ENCODE data around the gene GAB4. TPM values are rescaled to one million over a fixed set of nuclear protein-coding genes. Genes with fewer than 3 reads are reported as not detected.
"Not testable (repeated sequence)": the region's sequence is repeated elsewhere in the genome, so short reads cannot be mapped to it uniquely, and the experiment has no call there.

GAB4 gene, protein sequence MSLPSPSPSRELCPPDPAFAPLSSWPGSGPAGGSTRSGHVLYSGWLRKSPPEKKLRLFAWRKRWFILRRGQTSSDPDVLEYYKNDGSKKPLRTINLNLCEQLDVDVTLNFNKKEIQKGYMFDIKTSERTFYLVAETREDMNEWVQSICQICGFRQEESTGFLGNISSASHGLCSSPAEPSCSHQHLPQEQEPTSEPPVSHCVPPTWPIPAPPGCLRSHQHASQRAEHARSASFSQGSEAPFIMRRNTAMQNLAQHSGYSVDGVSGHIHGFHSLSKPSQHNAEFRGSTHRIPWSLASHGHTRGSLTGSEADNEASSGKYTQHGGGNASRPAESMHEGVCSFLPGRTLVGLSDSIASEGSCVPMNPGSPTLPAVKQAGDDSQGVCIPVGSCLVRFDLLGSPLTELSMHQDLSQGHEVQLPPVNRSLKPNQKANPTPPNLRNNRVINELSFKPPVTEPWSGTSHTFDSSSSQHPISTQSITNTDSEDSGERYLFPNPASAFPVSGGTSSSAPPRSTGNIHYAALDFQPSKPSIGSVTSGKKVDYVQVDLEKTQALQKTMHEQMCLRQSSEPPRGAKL
- total RNA-seq, result 0.81 TPM

DNA sequence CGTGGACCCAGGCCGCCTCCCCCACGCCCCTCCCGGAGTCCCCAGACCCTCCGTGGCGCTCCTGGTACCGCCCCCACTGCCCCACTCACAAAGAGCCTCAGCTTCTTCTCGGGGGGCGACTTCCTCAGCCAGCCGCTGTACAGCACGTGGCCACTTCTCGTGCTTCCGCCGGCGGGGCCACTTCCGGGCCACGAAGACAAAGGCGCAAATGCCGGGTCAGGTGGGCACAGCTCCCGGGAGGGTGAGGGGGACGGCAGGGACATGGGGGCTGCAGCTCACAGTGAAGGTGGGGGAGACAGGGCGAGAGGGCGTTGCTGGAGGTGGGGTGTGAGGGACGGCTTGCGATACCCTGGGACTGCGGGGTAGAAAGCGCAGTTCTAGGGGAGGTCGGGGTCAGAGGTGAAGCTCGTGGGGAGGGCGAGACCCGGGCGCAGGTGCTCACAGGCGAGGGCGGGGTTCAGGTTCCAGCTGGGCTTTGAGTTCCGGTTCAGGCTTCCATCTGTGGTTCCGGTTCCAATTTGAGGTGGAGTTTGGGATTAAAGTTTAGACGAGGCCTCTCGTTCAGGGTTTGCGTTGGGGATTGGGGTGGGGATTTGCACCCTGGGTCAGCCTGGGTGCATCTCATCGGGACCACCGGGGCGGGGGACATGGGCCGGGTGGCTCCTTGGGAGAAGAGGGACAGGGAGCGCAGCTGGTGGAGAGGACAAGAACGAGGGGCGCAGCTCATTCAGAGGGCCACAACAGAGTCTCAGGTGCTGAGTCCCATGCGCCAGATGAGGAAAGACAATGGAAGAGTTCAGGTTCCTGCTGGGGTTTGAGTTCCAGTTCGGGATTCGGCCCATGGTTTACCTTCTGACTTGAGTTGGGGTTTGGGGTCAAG lies at the start of gene GAB4:
GAB4 (minus strand) TSS at position 371 of the 880 bp plus-strand sequence; CDS start at position 263, 108 bp downstream.
- no peak for DNase-seq (ENCODE audit: low read depth in 2 of 3, low spot score in 2 of 3)

DNA sequence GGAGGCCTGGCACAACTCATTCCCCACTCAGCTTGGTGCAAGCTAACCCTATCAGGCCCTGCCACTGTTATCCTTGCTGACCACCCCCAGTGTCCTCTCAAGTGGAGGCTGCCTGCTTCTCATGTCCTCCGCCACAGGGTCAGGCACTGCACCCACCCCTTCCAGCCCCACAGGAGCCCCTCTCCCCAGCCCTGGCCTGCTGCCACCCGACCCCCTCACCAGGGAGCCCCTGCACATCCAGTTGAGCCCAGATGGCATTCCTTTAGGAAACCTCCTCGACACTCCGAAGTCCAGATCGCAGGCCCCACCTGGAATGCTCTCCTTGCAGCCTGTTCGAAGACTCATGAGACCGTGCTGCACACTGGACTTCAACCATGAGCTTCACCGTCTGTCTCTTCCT lies 48.8 kb upstream of the GAB4 start:
- no peak for DNase-seq (ENCODE audit: low read depth in 2 of 3, low spot score in 2 of 3)

DNA sequence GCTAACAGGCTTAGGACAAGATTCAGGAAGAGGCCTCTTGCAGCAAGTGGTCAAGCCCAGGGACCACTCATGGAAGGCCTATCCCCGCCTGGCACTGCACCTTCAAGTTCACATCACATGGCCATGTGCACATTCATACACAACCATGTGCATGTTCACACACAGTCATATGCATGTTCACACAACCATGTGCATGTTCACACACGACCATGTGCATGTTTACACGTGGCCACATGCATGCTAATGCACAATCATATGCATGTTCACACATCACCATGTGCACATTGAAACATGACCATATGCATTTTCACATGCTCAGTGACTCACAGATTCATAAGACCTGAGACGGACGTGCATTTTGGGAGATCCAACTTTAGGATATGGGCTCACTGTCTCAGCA lies 48.0 kb upstream of the GAB4 start:
- DNase-seq (ENCODE audit: low read depth in 2 of 3, low spot score in 2 of 3), result no peak

DNA sequence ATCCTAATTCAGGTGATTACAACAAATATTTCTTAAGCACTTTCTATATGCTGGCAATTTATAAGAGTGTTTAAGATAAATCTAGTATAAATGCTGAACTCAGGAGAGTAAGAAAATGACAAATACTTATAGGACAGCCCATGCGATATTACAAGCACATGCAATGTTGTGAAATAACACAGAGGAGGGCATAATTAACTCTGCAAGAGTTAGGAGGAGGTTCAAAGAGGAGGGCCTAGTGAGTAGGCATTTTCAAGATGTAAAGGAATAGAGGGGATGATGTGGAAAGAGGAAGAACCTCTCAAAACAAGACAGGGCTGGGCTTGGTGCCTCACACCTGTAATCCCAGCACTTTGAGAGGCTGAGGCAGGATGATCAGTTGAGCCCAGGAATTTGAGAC lies 39.6 kb upstream of the GAB4 start:
- DNase-seq (ENCODE audit: low read depth in 2 of 3, low spot score in 2 of 3), result no peak

DNA sequence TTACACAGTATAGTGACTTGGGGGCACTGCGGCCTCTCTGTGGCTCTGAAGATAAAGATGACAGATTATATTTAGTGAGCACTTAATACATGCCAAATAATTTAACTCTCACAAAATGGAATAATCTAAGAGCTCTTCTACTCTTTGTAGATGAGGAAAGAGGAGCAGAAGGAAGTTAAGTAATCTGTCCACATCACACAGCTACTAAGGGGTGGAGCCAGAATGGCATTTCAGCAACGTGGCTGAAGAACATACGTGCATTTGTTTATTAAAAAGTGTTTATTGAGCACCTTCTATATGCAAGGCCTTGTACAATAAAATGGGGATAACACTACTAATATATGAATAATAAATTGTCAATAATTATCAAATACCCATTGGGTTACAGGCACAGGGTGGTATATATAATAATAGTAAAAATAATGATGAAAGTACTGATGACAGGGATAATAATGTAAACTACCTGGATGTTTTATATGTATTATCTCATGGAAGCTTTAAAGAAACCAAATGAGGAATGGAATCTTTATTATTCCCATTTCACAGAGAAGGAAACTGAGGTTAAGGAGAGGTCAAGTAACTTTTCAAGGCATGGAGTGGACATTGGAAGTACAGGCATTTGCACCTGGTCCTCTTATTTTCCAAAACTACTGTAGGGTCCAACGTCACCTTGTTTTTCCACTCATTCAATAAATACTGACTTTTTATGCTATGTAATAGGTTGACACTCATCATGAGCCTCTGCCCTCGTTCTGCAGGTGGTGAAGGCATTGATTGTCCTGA lies 38.7 kb upstream of the GAB4 start:
- DNase-seq (ENCODE audit: low read depth in 2 of 3, low spot score in 2 of 3), result no peak

DNA sequence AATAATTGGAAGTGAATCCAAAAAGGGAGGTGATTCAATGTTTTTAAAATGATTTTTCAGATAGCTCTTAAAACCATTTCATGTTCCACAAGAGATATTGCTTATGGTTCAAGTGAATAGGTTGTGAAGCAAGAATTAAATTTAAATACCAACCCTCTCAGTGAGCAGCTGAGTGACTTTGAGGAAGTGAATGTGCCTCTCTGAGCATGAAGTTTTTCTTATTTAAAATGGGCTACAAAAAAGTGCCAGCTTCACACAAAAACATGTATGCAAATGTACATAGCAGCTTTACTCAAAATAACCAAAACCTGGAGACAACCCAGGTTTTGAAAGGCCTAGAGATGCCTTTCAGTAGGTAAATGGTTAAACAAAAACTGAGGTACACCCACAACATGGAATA lies 35.5 kb upstream of the GAB4 start:
- DNase-seq (ENCODE audit: low read depth in 2 of 3, low spot score in 2 of 3), result no peak

DNA sequence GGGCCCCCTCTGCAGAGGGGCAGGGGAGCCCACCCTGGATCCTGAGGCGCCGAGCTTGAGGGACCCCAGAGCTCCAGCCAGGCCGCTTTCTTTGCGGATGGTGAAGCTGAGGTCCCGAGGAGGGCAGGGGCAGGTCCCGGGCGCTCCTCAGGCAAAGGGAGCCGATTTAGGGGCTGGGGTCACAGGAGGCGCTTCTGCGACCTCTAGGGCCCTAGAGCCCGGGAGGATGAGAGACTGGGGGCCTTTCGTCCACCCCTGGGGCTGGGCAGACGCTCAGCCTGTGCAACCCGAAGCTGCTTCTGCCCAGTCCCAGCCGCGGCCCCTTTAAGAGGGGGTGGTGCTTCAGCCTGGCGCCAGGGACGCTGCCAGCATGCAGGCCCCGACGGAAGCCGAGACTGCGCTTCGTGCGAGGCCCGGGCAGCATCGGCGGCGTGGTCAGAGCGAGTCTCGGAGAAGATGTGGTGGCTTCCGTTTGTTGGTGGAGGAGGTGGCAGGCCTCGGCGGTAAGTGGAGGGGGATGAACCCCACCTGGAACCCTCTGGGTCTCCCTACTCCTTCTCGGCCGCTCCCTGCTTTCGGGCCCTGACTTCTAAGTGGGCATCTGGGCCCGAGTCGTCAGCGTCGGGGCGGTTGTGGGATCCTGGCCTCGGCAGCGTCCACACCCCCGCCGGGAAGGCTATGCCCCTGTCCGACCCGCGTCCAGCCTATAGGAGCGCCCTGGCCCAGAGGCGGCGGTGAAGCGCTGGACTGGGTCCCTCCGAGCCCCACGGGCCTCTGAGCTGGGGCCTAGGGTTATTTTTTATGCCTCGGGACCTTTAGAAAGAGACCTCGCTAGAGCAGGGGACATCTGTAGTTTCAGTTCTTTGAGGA lies 29.1 kb upstream of the GAB4 start:
- not testable (repeated sequence) for DNase-seq (ENCODE audit: low read depth in 2 of 3, low spot score in 2 of 3)

DNA sequence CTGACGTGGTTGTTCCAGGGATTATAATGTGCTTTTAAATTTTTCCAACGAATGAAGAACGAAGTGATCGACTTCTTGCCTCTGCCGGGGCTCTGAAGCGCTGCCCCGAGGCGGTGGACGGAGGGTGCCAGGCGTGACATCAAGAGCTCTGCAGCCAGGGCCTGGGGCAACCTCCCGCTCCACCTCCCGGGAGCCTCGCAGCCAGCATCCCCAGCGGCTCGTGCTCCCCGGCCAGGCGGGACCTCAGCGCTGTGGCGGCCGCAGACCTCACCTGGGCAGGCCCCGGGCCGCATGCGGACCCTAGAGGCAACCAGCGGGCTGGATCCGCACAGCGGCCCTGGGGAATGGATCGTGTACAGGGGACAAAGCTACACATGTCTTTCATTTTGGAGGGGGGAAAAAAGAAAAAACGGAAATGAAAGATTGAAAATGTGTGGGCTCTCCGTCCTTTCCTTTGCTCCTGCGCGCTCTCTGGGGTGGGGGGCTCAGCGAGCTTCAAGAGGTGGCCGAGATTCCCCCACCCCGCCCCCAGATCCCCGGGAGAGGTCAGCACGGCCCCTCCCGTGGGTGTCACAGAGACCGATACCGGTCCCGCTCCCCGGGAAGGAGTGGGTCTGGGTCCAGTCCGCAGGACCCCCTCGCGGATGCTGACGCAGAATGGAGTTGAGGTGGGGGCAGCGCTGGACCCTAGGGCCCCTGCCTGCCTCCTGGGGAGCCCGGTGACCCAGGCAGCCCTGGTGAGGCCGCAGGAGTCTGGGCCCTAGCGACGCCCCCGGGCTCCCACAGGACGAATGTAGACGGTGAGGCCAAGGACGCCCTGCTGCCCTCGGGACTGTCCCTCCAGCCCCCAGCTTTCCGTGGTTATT lies 28.2 kb upstream of the GAB4 start:
- not testable (repeated sequence) for DNase-seq (ENCODE audit: low read depth in 2 of 3, low spot score in 2 of 3)

DNA sequence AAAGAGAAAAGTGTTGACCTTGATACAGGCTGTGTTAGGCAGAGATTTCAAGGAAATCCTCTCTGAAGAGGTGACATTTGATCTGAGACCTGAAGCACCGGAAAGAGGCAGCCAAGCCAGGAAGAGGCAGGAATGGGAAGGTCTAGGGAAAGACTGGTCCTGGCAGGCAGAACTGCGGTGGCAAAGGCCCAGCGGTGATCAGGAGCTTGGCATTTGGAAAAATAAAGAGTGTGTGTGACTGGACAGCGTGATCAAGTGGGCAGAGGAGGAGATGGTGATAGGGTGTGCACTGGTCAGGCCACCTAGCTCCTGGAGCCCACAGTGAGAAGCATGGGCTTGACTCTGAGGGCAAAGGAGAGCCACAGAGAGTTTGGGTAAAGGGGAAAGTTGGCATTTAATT lies 27.2 kb upstream of the GAB4 start:
- no peak for DNase-seq (ENCODE audit: low read depth in 2 of 3, low spot score in 2 of 3)

DNA sequence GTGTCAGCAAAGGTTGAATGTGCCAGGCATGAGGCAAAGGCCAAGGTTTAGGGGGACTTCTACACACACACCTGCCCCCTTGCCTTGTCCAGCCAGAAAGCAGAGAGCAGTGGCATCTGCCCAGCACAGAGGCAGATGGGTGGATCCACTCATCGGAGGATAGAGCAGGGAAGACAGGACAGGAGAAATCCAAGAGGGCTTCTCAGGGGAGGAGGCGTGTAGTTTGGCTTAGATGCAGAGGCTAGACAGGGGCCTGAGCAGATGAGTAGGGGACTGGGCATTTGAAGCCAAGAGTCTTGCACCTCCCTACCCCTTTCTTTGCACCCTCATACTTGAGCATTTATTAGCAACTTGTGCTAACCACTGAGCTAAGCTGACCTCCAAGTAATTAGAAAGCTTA lies 26.5 kb upstream of the GAB4 start:
- DNase-seq (ENCODE audit: low read depth in 2 of 3, low spot score in 2 of 3), result not testable (repeated sequence)

DNA sequence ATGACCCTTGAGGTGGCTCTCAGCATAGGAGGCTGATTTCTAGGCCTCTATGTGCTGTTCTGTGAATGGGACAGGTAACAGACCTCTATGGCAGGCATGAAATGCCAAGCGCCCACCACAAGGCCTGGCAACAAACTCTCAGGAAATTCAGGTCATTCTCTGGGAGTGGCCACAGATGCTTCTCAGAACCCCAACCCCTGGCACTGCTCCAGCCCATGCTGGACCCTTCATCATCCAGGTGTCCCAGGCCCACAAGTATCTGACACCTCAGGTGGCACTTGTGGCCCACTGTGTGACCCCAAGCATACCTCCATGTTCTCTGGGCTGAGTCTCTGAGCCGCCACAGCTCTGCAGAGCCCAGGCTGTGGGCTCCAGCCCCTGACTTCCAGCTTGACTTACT lies 24.3 kb upstream of the GAB4 start:
- not testable (repeated sequence) for DNase-seq (ENCODE audit: low read depth in 2 of 3, low spot score in 2 of 3)

DNA sequence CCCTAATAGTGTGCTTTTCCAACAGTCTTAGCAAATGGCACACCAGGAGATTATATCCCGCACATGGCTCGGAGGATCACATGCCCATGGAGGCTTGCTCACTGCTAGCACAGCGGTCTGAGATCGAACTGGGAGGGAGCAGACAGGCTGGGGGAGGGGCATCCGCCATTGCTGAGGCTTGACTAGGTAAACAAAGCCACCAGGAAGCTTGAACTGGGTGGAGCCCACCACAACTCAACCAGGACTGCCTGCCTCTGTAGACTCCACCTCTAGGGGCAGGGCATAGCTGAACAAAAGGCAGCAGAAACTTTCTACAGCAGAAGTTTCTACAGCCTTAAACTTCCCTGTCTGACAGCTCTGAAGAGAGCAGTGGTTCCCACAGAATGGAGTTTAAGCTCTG lies 16.4 kb upstream of the GAB4 start:
- DNase-seq (ENCODE audit: low read depth in 2 of 3, low spot score in 2 of 3), result not testable (repeated sequence)

DNA sequence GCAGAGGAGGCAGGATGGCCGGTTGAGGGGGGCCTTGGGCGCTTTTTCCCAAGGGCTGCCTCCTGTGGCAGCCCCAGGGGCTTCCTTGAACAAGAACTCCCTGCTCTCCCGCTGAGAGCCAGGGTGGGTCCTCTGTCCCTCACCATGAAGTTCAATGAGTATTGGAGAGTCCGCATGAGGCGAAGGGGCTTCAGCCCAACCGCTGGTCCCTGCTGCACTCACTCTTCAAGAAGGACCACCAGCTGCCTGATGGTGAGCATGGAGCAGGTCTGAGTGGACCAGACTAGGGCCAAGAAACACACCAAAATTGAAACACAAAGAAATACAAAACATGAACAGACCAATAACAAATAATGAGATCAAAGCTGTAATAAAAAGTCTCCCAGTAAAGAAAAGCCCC lies 7.5 kb upstream of the GAB4 start:
- not testable (repeated sequence) for DNase-seq (ENCODE audit: low read depth in 2 of 3, low spot score in 2 of 3)

DNA sequence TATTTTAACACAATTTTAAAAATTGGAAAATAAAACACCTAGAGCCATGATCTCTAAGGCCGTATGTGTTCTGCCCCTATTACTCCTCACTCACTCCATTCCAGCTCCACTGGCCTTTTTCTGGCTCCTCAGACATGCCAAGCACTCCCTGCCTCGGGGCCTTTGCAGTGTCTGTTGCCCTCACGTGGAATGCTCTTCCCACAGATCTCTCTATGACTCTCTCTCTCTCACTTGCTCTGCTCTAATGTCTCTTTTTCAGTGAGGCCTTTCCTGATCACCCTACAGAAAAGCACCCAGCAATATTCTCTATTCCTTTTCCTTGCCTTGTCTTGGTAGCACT lies 6.0 kb upstream of the GAB4 start:
- DNase-seq (ENCODE audit: low read depth in 2 of 3, low spot score in 2 of 3), result not testable (repeated sequence)

DNA sequence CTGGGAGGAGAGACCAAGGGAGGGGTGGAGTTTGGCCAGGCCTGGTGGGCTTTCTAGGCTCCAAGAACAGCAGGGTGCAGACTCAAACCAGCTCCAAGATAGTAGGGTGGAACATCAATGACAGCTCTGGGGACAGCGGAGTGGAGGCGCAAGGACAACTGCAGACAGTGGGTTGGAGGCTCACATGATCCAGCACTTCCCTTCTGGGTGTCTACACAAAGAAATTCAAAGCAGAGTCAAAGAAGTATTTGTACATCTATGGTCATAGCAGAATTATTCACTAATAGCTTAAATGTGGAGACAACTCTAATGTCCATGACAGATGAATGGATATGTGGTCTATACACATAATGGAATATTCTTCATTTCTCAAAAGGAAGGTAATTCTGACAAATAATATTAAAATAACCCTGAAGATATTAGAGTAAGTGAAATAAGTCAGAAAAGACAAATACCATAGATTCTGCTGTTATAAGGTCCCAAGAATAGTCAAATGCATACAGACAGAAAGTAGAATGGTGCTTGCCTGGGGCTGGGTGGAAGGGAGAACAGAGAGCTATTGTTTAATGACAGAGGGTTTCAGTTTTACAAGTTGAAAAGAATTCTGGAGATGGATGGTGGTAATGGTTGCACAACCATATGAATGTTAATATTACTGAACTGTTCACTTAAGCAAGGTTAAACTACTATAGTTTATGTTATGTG lies 5.5 kb upstream of the GAB4 start:
- no peak for DNase-seq (ENCODE audit: low read depth in 2 of 3, low spot score in 2 of 3)

DNA sequence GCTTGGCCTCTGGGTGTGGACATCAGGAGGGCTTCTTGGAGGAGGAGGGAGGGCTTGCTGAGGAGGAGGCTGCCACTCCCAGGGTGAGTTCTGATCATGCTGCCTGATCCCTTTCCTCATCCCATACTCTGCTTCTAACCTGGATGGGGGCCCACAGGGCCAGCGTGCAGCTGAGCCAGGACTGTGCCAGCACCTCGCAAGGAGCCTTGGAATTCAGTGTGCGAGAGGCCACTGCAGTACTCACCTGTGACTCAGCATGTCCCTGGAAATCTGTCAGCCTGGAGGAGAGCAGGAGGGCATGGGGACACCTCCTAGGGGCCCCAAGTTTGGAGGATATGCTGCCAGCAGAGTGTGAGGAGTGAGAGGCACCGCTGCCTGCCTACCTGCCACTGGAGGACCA lies 4.2 kb upstream of the GAB4 start:
- DNase-seq (ENCODE audit: low read depth in 2 of 3, low spot score in 2 of 3), result no peak

DNA sequence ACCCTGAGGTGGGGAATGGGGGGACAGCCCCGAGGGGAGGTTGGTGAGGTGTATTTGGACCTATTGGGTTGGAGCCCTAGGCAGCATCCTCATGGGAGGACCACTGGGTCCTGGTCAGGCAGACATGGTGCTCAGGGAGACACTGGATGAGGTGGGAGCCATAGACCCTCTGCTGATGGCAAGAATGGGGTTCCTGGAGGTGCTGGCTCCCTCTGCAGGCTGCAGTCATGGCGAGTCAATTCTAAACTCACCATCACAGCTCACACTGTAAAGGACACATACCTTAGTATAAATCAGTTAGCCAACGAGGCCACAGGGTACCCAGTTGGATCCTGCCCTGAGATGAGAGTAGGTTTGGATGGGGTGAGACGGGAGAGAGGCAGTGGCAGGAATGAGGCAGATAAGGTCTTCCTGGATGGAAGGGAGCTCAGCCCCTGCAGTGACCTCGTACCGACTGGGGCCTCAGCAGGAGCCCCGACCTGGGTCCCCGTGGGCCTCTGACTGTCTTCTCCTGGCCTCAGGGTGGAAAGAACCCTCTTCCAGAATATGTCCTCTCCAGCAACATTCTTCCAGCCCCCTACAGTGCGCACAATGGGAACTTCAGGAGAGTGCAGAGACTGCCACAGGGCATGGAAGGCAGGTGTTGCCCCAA lies 1.7 kb upstream of the GAB4 start:
- no peak for DNase-seq (ENCODE audit: low read depth in 2 of 3, low spot score in 2 of 3)

DNA sequence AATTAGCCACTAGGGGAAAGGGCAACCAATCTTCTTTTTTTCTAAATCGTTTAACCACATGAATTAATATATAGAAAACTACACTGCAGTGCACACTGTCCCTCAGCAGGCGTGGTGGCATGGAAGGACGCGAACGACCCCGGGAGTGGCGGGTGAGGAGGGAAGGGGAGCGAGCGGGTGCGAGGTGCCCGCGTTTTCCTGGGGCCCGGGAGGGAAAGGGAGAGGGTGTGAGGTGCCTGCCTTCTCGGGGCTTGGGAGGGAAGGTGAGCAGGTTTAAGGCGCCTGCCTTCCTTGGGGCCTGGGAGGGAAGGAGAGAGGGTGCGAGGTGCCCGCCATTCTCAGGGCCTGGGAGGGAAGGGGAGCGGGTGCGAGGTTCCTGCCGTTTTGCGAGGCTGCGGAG lies 765 bp downstream of the GAB4 start:
- no peak for DNase-seq (ENCODE audit: low read depth in 2 of 3, low spot score in 2 of 3)
